ENCODE measurements around the gene CYP46A1.
"Not testable (repeated sequence)": the region's sequence is repeated elsewhere in the genome, so short reads cannot be mapped to it uniquely, and the experiment has no call there.

Gene CYP46A1

GRCh38 chr14:99757331-99758070 is 73.4 kb downstream of the CYP46A1 start:
- DNase-seq (ENCODE audit: low read depth) = no peak

GRCh38 chr14:99758121-99758821 is 74.2 kb downstream of the CYP46A1 start:
- DNase-seq (ENCODE audit: low read depth) = no peak

GRCh38 chr14:99758872-99759545 is 74.9 kb downstream of the CYP46A1 start:
- no peak for DNase-seq (ENCODE audit: low read depth)

- DNase-seq (ENCODE audit: low read depth) = no peak
Observed at GRCh38 chr14:99759546-99759925, 75.4 kb downstream of the CYP46A1 start.

- DNase-seq (ENCODE audit: low read depth) = no peak
Observed at GRCh38 chr14:99760817-99761216, 76.7 kb downstream of the CYP46A1 start.

- not testable (repeated sequence) for DNase-seq (ENCODE audit: low read depth)
Observed at GRCh38 chr14:99762911-99763310, 78.8 kb downstream of the CYP46A1 start.

GRCh38 chr14:99763527-99764221 is 79.6 kb downstream of the CYP46A1 start:
- no peak for DNase-seq (ENCODE audit: low read depth)

- no peak for DNase-seq (ENCODE audit: low read depth)
Observed at GRCh38 chr14:99764222-99764706, 80.2 kb downstream of the CYP46A1 start.

- no peak for DNase-seq (ENCODE audit: low read depth)
Observed at GRCh38 chr14:99768381-99768780, 84.3 kb downstream of the CYP46A1 start.

GRCh38 chr14:99769123-99769522 is 85.0 kb downstream of the CYP46A1 start:
- no peak for DNase-seq (ENCODE audit: low read depth)

- DNase-seq (ENCODE audit: low read depth) = no peak
Observed at GRCh38 chr14:99769799-99770198, 85.7 kb downstream of the CYP46A1 start.

- no peak for DNase-seq (ENCODE audit: low read depth)
Observed at GRCh38 chr14:99772371-99773283, 88.5 kb downstream of the CYP46A1 start.

GRCh38 chr14:99773521-99774497 is 89.7 kb downstream of the CYP46A1 start:
- no peak for DNase-seq (ENCODE audit: low read depth)

- DNase-seq (ENCODE audit: low read depth) = no peak
Observed at GRCh38 chr14:99774556-99775307, 90.6 kb downstream of the CYP46A1 start.

GRCh38 chr14:99775351-99775750 is 91.3 kb downstream of the CYP46A1 start:
- no peak for DNase-seq (ENCODE audit: low read depth)
